ENCODE results near the gene MAP7.

Gene MAP7

GRCh38 chr6:136335736-136336363, 214.4 kb downstream of the MAP7 start:
- no peak for DNase-seq (ENCODE audit: insufficient read length, low spot score)
- TF ChIP-seq POU2F2 (IDR thresholded peaks at IDR 0.05; ENCODE audit: low read depth, low read length) (no peak), SPI1 (IDR thresholded peaks at IDR 0.05; ENCODE audit: low read depth, low read length) (no peak), TAF1 (IDR thresholded peaks at IDR 0.05; ENCODE audit: low read depth, low read length) (no peak), PAX5 (IDR thresholded peaks at IDR 0.05; ENCODE audit: insufficient read depth, low read length, severe bottlenecking) (no peak), POLR2A (IDR thresholded peaks at IDR 0.05; ENCODE audit: low read depth, low read length) (no peak), POLR2AphosphoS5 (IDR thresholded peaks at IDR 0.05; ENCODE audit: low read depth, low read length) (no peak)
- FAIRE-seq, result no peak

- FAIRE-seq, result no peak
- no peak for DNase-seq (ENCODE audit: insufficient read length, low spot score)
- TF ChIP-seq PAX5 (IDR thresholded peaks at IDR 0.05; ENCODE audit: insufficient read depth, low read length, severe bottlenecking) (no peak), SPI1 (IDR thresholded peaks at IDR 0.05; ENCODE audit: low read depth, low read length) (no peak), POLR2A (IDR thresholded peaks at IDR 0.05; ENCODE audit: low read depth, low read length) (no peak), POLR2AphosphoS5 (IDR thresholded peaks at IDR 0.05; ENCODE audit: low read depth, low read length) (no peak), TAF1 (IDR thresholded peaks at IDR 0.05; ENCODE audit: low read depth, low read length) (no peak), POU2F2 (IDR thresholded peaks at IDR 0.05; ENCODE audit: low read depth, low read length) (no peak)
Observed at GRCh38 chr6:136334853-136335252, 215.4 kb downstream of the MAP7 start.

GRCh38 chr6:136334465-136334846, 215.8 kb downstream of the MAP7 start:
- TF ChIP-seq POU2F2 (IDR thresholded peaks at IDR 0.05; ENCODE audit: low read depth, low read length), result no peak
- no peak for TF ChIP-seq TAF1 (IDR thresholded peaks at IDR 0.05; ENCODE audit: low read depth, low read length)
- TF ChIP-seq POLR2A (IDR thresholded peaks at IDR 0.05; ENCODE audit: low read depth, low read length), result no peak
- TF ChIP-seq PAX5 (IDR thresholded peaks at IDR 0.05; ENCODE audit: insufficient read depth, low read length, severe bottlenecking), result no peak
- no peak for TF ChIP-seq SPI1 (IDR thresholded peaks at IDR 0.05; ENCODE audit: low read depth, low read length)
- no peak for TF ChIP-seq POLR2AphosphoS5 (IDR thresholded peaks at IDR 0.05; ENCODE audit: low read depth, low read length)
- no peak for DNase-seq (ENCODE audit: insufficient read length, low spot score)
- FAIRE-seq, result no peak

GRCh38 chr6:136333824-136334464, 216.3 kb downstream of the MAP7 start:
- DNase-seq (ENCODE audit: insufficient read length, low spot score), result no peak
- FAIRE-seq, result no peak
- TF ChIP-seq POU2F2 (IDR thresholded peaks at IDR 0.05; ENCODE audit: low read depth, low read length) (no peak), POLR2A (IDR thresholded peaks at IDR 0.05; ENCODE audit: low read depth, low read length) (no peak), PAX5 (IDR thresholded peaks at IDR 0.05; ENCODE audit: insufficient read depth, low read length, severe bottlenecking) (no peak), POLR2AphosphoS5 (IDR thresholded peaks at IDR 0.05; ENCODE audit: low read depth, low read length) (no peak), TAF1 (IDR thresholded peaks at IDR 0.05; ENCODE audit: low read depth, low read length) (no peak), SPI1 (IDR thresholded peaks at IDR 0.05; ENCODE audit: low read depth, low read length) (no peak)

- no peak for TF ChIP-seq SPI1 (IDR thresholded peaks at IDR 0.05; ENCODE audit: low read depth, low read length)
- no peak for TF ChIP-seq TAF1 (IDR thresholded peaks at IDR 0.05; ENCODE audit: low read depth, low read length)
- TF ChIP-seq POLR2AphosphoS5 (IDR thresholded peaks at IDR 0.05; ENCODE audit: low read depth, low read length), result no peak
- TF ChIP-seq POLR2A (IDR thresholded peaks at IDR 0.05; ENCODE audit: low read depth, low read length), result no peak
- no peak for TF ChIP-seq PAX5 (IDR thresholded peaks at IDR 0.05; ENCODE audit: insufficient read depth, low read length, severe bottlenecking)
- no peak for TF ChIP-seq POU2F2 (IDR thresholded peaks at IDR 0.05; ENCODE audit: low read depth, low read length)
- FAIRE-seq (no peak), DNase-seq (ENCODE audit: insufficient read length, low spot score) (no peak)
Observed at GRCh38 chr6:136331461-136331860, 218.8 kb downstream of the MAP7 start.

- TF ChIP-seq PAX5 (IDR thresholded peaks at IDR 0.05; ENCODE audit: insufficient read depth, low read length, severe bottlenecking), result no peak
- TF ChIP-seq POU2F2 (IDR thresholded peaks at IDR 0.05; ENCODE audit: low read depth, low read length), result no peak
- no peak for TF ChIP-seq TAF1 (IDR thresholded peaks at IDR 0.05; ENCODE audit: low read depth, low read length)
- TF ChIP-seq POLR2A (IDR thresholded peaks at IDR 0.05; ENCODE audit: low read depth, low read length), result no peak
- TF ChIP-seq POLR2AphosphoS5 (IDR thresholded peaks at IDR 0.05; ENCODE audit: low read depth, low read length), result no peak
- TF ChIP-seq SPI1 (IDR thresholded peaks at IDR 0.05; ENCODE audit: low read depth, low read length), result no peak
- no peak for FAIRE-seq
- DNase-seq (ENCODE audit: insufficient read length, low spot score), result no peak
Observed at GRCh38 chr6:136330634-136331033, 219.6 kb downstream of the MAP7 start.

GRCh38 chr6:136326038-136326553, 224.1 kb downstream of the MAP7 start:
- FAIRE-seq (no peak), DNase-seq (ENCODE audit: insufficient read length, low spot score) (no peak)
- no peak for TF ChIP-seq TAF1 (IDR thresholded peaks at IDR 0.05; ENCODE audit: low read depth, low read length)
- TF ChIP-seq PAX5 (IDR thresholded peaks at IDR 0.05; ENCODE audit: insufficient read depth, low read length, severe bottlenecking), result no peak
- TF ChIP-seq POLR2A (IDR thresholded peaks at IDR 0.05; ENCODE audit: low read depth, low read length), result no peak
- TF ChIP-seq POU2F2 (IDR thresholded peaks at IDR 0.05; ENCODE audit: low read depth, low read length), result no peak
- no peak for TF ChIP-seq POLR2AphosphoS5 (IDR thresholded peaks at IDR 0.05; ENCODE audit: low read depth, low read length)
- TF ChIP-seq SPI1 (IDR thresholded peaks at IDR 0.05; ENCODE audit: low read depth, low read length), result no peak

- TF ChIP-seq PAX5 (IDR thresholded peaks at IDR 0.05; ENCODE audit: insufficient read depth, low read length, severe bottlenecking), result no peak
- TF ChIP-seq SPI1 (IDR thresholded peaks at IDR 0.05; ENCODE audit: low read depth, low read length), result no peak
- FAIRE-seq (no peak), DNase-seq (ENCODE audit: insufficient read length, low spot score) (no peak)
Observed at GRCh38 chr6:136324686-136325380, 225.4 kb downstream of the MAP7 start.

- FAIRE-seq, result no peak
- DNase-seq (ENCODE audit: insufficient read length, low spot score), result no peak
- TF ChIP-seq POLR2AphosphoS5 (IDR thresholded peaks at IDR 0.05; ENCODE audit: low read depth, low read length) (no peak), POLR2A (IDR thresholded peaks at IDR 0.05; ENCODE audit: low read depth, low read length) (no peak), TAF1 (IDR thresholded peaks at IDR 0.05; ENCODE audit: low read depth, low read length) (no peak), POU2F2 (IDR thresholded peaks at IDR 0.05; ENCODE audit: low read depth, low read length) (no peak), SPI1 (IDR thresholded peaks at IDR 0.05; ENCODE audit: low read depth, low read length) (no peak), PAX5 (IDR thresholded peaks at IDR 0.05; ENCODE audit: insufficient read depth, low read length, severe bottlenecking) (no peak)
Observed at GRCh38 chr6:136323431-136324112, 226.7 kb downstream of the MAP7 start.

Measured in GM12891 (cell line).